K562 (cell line): Measurements from ENCODE around the gene KDM4F.
"Not testable (repeated sequence)": the region's sequence is repeated elsewhere in the genome, so short reads cannot be mapped to it uniquely, and the experiment has no call there.

ENCODE experiments used
- CBX8 ChIP-seq: fragments of 200-600 bp; sonication (generic); IDR thresholded peaks from 2 replicates; pipeline ENCODE4 v1.6.1; 2012; ENCODE audit warnings: borderline replicate concordance, mixed run types, low read depth, mild to moderate bottlenecking, moderate library complexity, mixed read lengths, low read length, control low read depth, inconsistent platforms; ENCODE audit not compliant: poor library complexity, severe bottlenecking; ENCODE audit errors: extremely low read depth
- CEBPB ChIP-seq: fragments of 450-650 bp; IDR thresholded peaks from 2 replicates; pipeline ENCODE4 v1.6.1; 2016; ENCODE audit warnings: missing genetic modification characterization, missing compliant biosample characterization
- CHD4 ChIP-seq: fragments of 200-600 bp; sonication (generic); IDR thresholded peaks from 3 replicates; pipeline ENCODE4 v1.6.1; 2012; ENCODE audit warnings: low read depth, mild to moderate bottlenecking, mixed read lengths, low read length, inconsistent platforms; ENCODE audit not compliant: insufficient read depth, insufficient replicate concordance, poor library complexity, severe bottlenecking
- FOSL1 ChIP-seq: fragments of 200-800 bp; sonication (Bioruptor generic); conservative IDR thresholded peaks from 2 replicates; pipeline ENCODE4 v1.6.1; 2016; ENCODE audit warnings: missing genetic modification characterization, missing compliant biosample characterization
- IRF1 ChIP-seq: sonication (generic); formaldehyde crosslinking; IDR thresholded peaks from 2 replicates; pipeline ENCODE4 v1.8.0; 2022; ENCODE audit warnings: missing genetic modification reagents, mild to moderate bottlenecking, borderline replicate concordance
- POLR2AphosphoS5 ChIP-seq: IDR thresholded peaks from 2 replicates; pipeline ENCODE4 v1.6.1; 2011; ENCODE audit warnings: mild to moderate bottlenecking, low read depth, low read length, moderate library complexity; ENCODE audit not compliant: control insufficient read depth, insufficient read depth
- TAL1 ChIP-seq: fragments of 450-650 bp; IDR thresholded peaks from 2 replicates; pipeline ENCODE4 v1.6.1; 2016; ENCODE audit warnings: mild to moderate bottlenecking
- TARDBP ChIP-seq: fragments of 450-650 bp; IDR thresholded peaks from 2 replicates; pipeline ENCODE4 v1.6.1; 2016
- ZBTB1 ChIP-seq: sonication (generic); formaldehyde crosslinking; IDR thresholded peaks from 2 replicates; pipeline ENCODE4 v1.8.1; 2023; ENCODE audit warnings: missing genetic modification reagents, low read depth, mild to moderate bottlenecking, borderline replicate concordance
- TF ChIP-seq, protein P1 (sequence below), 3 experiments: IDR thresholded peaks in 2 of 3; conservative IDR thresholded peaks in 1 of 3; 2 replicates each; pipeline ENCODE4 v1.5.1; 2011 to 2012; ENCODE audit warnings: low read length in 3 of 3, mild to moderate bottlenecking in 3 of 3, control low read depth in 2 of 3, improper control_type of control experiment in 1 of 3, inconsistent platforms in 1 of 3, low read depth in 1 of 3, mixed read lengths in 1 of 3, moderate library complexity in 1 of 3; ENCODE audit not compliant: insufficient read depth in 2 of 3
- TF ChIP-seq, protein P2 (sequence below): sonication (generic); formaldehyde crosslinking; IDR thresholded peaks from 2 replicates; pipeline ENCODE4 v1.8.1; 2023; ENCODE audit warnings: mild to moderate bottlenecking, missing genetic modification reagents

DNA sequence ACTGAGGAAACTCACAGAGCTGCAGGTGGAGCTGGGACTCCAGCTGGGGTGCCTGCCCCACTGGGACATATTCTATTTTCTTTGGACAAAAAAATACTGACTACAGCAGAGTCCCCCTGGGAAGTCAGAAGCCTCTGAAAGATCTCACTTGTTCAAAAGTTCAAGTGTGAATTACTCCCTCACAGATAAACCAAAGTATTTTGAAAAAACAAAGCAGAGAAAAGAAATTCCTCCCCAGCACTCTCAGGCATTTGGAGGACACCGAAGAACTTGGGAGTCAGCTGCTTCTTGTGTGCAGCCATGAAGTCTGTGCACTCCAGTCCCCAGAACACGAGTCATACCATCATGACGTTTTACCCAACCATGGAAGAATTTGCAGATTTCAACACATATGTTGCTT lies at the start of gene KDM4F:
- not testable (repeated sequence) for TF ChIP-seq CHD4; FOSL1 (tag); POLR2AphosphoS5; IRF1; CEBPB (tag); TARDBP; ZBTB1 (CRISPR knock-in tag); CBX8; TAL1
- TF ChIP-seq, protein P1, sequence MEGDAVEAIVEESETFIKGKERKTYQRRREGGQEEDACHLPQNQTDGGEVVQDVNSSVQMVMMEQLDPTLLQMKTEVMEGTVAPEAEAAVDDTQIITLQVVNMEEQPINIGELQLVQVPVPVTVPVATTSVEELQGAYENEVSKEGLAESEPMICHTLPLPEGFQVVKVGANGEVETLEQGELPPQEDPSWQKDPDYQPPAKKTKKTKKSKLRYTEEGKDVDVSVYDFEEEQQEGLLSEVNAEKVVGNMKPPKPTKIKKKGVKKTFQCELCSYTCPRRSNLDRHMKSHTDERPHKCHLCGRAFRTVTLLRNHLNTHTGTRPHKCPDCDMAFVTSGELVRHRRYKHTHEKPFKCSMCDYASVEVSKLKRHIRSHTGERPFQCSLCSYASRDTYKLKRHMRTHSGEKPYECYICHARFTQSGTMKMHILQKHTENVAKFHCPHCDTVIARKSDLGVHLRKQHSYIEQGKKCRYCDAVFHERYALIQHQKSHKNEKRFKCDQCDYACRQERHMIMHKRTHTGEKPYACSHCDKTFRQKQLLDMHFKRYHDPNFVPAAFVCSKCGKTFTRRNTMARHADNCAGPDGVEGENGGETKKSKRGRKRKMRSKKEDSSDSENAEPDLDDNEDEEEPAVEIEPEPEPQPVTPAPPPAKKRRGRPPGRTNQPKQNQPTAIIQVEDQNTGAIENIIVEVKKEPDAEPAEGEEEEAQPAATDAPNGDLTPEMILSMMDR (IDR thresholded peaks at IDR 0.05 in 2 of 3, conservative IDR thresholded peaks at IDR 0.05 in 1 of 3; ENCODE audit: insufficient read depth in 2 of 3, low read depth in 1 of 3, low read length in 3 of 3) = not testable (repeated sequence)
- TF ChIP-seq, protein P2, sequence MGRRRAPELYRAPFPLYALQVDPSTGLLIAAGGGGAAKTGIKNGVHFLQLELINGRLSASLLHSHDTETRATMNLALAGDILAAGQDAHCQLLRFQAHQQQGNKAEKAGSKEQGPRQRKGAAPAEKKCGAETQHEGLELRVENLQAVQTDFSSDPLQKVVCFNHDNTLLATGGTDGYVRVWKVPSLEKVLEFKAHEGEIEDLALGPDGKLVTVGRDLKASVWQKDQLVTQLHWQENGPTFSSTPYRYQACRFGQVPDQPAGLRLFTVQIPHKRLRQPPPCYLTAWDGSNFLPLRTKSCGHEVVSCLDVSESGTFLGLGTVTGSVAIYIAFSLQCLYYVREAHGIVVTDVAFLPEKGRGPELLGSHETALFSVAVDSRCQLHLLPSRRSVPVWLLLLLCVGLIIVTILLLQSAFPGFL = not testable (repeated sequence)
